ENCODE measurements around the gene ATP13A2.
"Not testable (repeated sequence)": the region's sequence is repeated elsewhere in the genome, so short reads cannot be mapped to it uniquely, and the experiment has no call there.

The ATP13A2 gene

DNA sequence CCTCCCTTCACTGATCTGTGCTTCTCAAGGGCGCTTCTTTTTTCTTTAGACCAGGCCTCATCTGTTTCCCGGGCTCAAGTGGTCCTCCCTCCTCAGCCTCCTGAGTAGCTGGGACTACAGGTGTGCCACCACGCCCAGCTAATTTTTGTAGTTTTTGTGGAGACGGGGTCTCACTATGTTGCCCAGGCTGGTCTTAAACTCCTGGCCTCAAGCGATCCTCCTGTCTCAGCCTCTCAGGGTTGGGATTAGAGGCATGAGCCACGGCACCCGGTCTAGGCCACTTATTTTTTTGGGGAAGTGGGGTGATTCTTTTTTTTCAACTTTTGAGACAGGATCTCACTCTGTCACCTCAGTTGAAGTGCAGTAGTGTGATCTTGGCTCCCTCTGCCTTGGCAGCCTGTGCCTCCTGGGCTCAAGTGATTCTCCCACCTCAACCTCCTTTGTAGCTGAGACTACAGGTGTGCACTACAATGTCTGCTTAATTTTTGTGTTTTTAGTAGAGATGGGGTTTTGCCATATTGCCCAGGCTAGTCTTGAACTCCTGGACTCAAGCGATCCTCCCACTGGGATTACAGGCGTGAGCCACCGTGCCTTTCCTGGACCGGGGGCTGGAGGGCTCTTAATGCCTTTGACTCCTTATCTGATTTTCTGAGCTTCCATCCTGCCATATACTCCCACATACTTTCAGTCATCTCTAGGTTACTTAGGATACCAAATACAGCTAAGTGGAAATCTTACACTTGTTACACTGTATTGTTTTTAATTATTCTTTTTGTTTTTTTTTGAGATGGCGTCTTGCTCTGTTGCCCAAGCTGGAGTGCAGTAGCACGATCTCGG is 50.2 kb downstream of the ATP13A2 start:
- no peak for DNase-seq (ENCODE audit: low spot score)

GRCh38 chr1:16960560-16961296 is 51.0 kb downstream of the ATP13A2 start:
- peak; percentile 72 for DNase-seq (ENCODE audit: low spot score)

- no peak for DNase-seq (ENCODE audit: low spot score)
Observed at GRCh38 chr1:16958475-16958874, 53.3 kb downstream of the ATP13A2 start.

DNA sequence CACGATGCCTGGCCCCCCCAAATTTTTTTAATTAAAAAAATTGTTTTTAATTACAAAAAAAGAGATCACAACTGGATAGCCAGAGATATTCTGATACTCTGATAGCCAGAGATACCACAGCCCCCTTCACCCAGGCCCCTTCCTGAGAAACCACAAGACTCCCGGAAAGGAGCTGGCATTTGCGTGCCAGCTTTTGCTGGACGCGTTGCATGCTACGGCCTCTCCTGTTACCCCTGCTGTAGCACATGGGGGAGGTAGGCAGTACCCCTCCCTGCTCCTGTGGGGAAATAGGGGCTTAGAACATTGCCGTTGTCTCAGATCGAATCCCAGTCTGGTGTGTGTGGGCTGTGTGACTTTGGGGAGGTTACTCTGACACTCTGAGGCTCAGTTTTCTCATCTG is 54.0 kb downstream of the ATP13A2 start:
- DNase-seq (ENCODE audit: low spot score): no peak

DNA sequence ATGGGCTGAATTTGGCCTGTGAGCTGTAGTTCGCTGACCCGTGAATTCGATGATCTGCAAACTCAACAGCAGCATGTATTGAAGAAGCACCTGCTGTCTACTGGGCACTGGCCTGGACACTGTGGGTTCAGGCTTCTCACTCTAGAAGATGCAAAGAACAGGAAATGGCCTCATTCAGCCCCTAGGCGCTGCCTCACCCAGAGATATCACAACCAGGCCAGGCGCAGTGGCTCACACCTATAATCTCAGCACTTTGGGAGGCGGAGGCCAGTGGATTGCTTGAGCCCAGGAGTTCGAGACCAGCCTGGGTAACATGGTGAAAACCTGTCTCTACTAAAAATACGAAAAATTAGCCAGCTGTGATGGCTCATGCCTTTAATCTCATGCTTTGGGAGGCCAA is 55.0 kb downstream of the ATP13A2 start:
- no peak for DNase-seq (ENCODE audit: low spot score)

GRCh38 chr1:16955186-16955585 is 56.5 kb downstream of the ATP13A2 start:
- DNase-seq (ENCODE audit: low spot score): no peak

DNA sequence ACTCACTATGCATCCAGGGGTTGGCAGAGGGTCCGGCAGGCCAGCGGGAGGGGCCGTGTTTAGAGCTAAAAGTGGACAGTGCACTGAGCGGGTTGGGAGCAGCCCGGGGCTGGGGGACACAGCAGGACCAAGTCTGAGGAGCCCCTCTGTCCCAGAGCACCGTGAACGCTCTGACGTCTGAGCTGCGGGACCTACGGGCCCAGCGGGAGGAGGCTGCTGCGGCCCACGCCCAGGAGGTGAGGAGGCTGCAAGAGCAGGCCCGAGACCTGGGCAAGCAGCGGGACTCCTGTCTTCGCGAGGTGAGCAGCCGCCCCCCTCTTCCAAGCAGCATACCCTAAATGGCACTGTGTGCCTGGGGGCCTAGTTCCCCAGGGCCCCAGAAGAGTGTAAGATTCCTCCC is 57.1 kb downstream of the ATP13A2 start:
- DNase-seq (ENCODE audit: low spot score): no peak

DNA sequence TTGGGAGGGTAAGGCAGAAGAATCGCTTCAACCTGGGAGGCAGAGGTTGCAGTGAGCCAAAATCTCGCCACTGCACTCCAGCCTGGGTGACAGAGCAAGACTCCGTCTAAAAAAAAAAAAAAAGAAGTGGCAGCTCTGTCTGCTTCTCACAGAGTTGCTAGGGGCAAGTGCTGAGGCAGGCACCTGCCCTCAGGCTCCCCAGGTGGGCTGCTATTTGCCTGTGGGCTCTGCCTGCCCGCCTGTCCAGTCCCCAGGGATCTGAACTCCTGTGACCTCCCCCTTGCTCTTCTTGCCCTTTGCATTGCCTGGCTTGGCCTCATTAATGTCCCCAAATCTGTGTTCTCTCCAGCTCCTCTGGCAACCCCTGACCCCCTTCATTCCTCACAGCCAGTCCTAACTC is 59.4 kb downstream of the ATP13A2 start:
- DNase-seq (ENCODE audit: low spot score): not testable (repeated sequence)

DNA sequence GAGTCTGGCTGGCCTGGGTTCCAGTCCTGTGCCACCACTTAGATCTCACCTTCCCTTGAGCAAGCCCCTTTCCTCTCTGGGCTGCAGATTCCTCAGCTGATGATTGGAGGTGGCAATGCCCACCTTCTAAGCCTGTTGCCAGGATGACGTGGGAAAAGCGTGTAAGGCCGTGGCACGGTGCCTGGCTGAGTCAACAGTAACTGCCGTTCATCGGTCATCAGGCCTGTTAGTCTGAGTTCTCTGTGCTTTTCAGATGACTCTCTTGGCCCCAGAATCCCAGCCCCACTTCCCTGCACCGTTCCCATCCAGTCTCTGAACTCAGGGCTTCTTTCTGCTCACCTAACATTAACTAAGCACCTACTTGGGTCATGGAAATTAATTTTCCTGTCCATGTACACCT is 62.7 kb downstream of the ATP13A2 start:
- peak; percentile 71 for DNase-seq (ENCODE audit: low spot score)

GRCh38 chr1:16948282-16948891 is 63.3 kb downstream of the ATP13A2 start:
- DNase-seq (ENCODE audit: low spot score): not testable (repeated sequence)

DNA sequence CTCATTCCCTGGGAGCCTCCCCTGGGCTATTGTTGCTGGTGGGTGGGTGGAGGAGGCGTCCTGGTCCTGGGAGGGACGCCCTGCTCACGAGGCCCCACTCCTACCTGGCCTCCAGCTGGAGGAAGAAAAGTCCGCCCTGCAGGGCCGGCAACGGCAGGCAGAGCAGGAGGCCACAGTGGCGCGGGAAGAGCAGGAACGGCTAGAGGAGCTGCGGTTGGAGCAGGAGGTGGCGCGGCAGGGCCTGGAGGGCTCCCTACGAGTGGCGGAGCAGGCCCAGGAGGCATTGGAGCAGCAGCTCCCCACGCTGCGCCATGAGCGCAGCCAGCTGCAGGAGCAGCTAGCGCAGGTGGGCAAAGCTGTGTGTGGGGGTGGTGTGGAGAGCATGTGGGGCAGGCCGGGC is 65.1 kb downstream of the ATP13A2 start:
- DNase-seq (ENCODE audit: low spot score): no peak

DNA sequence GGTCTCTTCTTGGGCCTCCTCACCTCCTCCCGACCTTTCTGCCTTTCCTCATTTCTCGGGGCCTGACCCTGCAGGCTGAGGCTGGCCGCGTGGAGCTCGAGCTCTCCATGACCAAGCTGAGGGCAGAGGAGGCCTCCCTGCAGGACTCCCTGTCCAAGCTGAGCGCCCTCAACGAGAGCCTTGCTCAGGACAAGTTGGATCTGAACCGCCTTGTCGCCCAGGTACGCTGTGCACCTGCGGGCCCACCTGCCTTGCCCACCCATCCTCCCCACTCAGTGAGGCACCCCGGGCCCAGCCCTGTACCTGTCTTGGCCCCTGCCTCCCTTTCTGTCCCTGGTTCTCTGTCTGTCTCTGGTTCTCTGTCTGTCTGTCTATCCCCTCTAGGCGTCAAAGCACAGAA is 65.5 kb downstream of the ATP13A2 start:
- DNase-seq (ENCODE audit: low spot score): not testable (repeated sequence)

- not testable (repeated sequence) for DNase-seq (ENCODE audit: low spot score)
Observed at GRCh38 chr1:16945512-16945911, 66.2 kb downstream of the ATP13A2 start.

DNA sequence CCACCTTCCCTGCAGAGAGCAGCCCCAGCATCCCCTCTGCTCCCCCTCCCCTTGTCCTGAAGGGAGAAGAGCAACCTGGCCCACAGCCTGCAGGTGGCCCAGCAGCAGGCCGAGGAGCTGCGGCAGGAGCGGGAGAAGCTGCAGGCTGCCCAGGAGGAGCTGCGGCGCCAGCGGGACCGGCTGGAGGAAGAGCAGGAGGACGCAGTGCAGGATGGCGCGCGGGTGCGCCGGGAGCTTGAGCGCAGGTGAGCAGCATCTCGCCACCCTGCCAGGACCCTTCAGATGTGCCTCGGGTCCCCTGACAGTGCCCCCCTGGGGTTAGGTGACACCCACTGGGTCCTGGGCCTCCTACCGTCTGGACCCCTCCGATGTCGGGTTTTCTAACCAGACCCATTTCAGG is 67.7 kb downstream of the ATP13A2 start:
- DNase-seq (ENCODE audit: low spot score): no peak

DNA sequence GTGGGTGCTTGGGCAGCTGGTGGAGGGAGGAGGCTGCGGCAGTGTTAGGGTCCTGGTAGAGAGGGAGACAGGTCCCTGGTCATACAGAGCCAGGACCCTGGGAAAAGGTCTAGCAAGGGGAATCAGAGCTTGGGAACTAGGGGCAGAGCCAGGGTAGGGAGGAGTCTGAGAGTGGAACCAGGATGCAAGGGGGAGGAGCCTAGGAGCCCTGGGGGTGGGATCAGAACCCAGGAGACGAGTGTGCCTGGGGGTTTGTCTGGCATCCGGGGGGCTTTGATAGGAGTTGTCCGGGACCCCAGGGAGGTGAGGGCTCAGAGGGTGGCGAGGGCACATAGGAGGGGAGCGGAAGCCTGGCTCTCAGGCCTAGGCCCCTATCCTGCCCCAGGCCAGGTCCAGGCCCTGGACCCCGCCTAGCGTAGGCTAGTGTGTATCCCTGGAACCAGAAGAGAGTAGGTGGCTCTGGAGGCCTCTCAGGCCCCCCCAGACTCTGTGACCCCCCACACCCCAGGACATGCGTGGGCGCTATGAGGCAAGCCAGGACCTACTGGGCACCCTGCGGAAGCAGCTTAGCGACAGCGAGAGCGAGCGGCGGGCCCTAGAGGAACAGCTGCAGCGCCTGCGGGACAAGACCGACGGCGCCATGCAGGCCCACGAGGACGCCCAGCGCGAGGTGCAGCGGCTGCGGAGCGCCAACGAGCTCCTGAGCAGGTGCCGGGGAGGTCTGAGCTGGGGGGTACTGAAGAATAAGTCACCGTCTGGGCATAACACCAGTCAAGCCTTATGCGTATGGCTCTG is 72.1 kb downstream of the ATP13A2 start:
- not testable (repeated sequence) for DNase-seq (ENCODE audit: low spot score)

- no peak for DNase-seq (ENCODE audit: low spot score)
Observed at GRCh38 chr1:16938351-16939321, 73.1 kb downstream of the ATP13A2 start.

DNA sequence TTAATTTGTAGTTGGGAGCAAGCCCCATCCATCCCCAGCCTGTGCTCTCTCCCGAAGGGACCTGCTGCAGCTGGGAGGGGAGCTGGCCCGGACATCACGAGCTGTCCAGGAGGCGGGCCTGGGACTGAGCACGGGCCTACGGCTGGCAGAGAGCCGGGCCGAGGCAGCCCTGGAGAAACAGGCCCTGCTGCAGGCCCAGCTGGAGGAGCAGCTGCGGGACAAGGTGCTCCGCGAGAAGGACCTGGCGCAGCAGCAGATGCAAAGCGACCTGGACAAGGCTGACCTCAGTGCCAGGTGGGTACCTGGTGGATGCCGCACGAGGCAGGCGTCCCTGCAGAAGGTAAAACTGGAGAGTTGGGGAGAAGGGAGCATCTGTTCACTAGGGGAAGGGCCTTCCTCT is 75.1 kb downstream of the ATP13A2 start:
- DNase-seq (ENCODE audit: low spot score): not testable (repeated sequence)

All from AG08395 (cell line).